Stimulated activated CD8-positive, alpha-beta memory T cell treated with anti-CD3 and anti-CD28 coated beads, Interleukin-7, amount 100 ng/mL, for 4 hours (primary cell): ENCODE data around the gene CTU1.

Experiments
- DNase-seq, 2 donors: peaks; one replicate each; pipeline ENCODE4 v3.0.0-alpha.2; 2020; ENCODE audit warnings: low read depth in 2 of 2

CTU1 gene

DNA sequence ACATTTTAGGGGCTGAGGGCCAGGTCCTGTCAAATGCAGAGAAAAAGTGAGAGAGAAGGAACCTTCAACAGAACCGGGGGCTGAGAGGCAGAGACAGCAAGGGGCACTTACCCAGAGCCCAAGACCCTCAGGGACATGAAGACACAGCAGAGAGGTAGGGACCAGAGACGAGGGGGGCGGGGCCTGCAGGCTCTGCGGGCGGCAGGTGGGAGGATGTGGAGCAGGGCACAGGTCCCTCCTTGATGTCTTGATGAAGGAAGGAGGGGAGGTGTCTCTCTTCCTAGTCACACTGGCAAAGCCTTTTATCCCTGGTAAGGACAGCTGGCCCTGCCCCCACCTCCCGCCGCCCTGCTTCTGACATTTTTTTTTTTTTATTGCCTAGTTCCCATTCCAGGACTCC is 25.6 kb downstream of the CTU1 start, which contains the start of gene KLK14:
Gene KLK14 (minus strand): TSS at position 277 of the 400 bp plus-strand sequence. CDS start 273 bp downstream, at position 4.
- DNase-seq, result no peak

GRCh38 chr19:51081476-51081875 is 26.7 kb downstream of the CTU1 start:
- no peak for DNase-seq

DNA sequence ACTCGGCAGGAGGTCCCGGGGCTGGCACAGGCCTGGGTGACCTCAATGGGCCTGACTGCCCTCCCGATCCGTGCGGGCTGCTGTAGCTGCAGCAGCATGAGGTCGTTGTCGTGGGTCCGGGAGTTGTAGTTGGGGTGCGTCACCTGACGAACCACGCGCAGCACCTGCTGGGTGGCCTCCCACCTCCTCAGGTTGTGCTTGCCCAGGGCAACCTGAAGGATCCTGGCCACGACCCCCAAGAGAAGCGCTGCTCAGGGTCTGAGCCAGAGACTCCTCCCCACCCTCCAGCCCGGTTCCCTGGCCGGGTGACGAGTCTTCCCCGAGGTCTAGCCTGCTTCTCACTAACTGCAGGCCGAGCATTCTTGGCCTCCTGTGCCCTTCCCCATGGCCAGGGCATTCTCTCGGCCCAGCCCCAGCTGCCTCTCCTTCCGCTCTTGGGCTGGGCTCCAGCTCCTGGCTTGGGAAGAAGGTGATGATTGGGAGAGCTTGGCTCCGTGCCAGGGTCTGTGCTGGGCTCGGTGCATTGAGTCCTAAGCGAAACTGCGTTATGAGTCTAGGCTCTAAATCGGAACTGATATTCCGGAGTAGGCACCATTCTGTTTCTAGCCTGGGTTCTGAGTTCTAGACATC is 28.6 kb downstream of the CTU1 start:
- DNase-seq, result no peak

DNA sequence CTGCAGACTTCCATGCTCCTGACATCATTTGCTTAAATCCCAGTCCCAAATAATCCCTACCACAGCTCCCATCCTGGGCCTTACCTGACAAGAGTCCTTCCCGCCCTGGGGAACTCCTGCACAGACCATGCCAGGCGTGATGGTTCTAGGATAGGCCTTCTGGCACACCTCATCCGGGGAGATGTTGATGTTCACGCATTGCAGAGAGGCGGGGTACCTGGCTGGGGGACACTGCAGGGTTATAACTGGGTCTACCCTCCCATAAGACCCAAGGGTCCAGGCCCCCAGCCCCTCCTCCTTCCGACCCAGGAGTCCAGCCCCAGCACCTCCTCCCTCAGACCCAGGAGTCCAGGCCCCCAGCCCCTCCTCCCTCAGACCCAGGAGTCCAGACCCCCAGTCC is 29.5 kb downstream of the CTU1 start:
- DNase-seq, result no peak

GRCh38 chr19:51078104-51078503 is 30.1 kb downstream of the CTU1 start:
- no peak for DNase-seq

- DNase-seq, result no peak
These were observed 31.5 kb downstream of the CTU1 start for GRCh38 chr19:51076631-51077213.

GRCh38 chr19:51075998-51076397 is 32.2 kb downstream of the CTU1 start:
- DNase-seq, result no peak

DNA sequence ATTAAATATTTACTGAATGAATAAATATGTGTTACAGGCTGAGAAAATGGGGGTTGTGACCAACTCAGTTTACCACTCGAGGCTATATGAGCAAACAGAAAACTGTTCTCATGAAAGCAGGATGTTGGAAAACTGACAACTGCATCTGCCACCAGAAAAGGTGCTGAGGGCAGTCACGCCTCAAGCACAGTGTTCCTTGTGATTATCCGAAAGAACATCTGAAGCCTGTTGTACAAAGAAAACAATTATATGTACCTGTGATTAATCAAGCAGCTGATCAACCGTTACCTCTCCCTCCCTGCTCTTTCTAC is 37.2 kb downstream of the CTU1 start:
- no peak for DNase-seq

DNA sequence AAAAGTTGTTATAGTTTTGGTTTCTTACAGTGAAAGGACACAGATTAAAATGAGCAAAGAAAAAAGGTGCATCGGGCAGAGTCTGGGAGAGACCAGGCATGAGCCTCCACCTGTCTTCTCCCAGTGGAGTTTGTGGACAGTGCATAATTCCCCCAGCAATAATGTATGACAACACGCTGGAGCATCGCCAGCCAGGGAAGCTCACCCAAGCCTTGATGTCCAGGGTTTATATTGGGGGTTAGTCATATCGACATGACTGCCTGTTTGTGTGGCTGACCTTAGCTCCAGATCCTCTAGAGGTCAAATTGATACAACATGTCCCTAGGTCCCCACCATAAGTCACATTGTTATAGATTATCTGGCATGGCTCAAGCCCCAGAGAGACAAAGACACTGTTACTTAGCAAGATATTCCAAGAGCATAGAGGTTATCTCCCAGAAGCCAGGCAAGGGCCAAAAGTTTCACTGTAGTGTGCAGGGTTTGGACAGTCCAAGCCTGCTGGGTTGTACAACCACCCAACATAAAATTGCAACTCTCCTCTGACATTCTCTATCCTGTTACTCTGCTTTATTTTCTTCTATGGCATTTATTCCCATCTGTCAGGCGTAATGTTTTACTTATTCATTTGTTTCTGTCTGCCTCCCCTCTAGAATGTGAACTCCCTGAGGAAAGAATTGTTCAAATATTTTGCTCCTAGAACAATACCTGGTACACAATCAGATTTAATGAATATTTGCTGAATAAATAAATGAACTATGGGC is 37.7 kb downstream of the CTU1 start:
- DNase-seq, result no peak

DNA sequence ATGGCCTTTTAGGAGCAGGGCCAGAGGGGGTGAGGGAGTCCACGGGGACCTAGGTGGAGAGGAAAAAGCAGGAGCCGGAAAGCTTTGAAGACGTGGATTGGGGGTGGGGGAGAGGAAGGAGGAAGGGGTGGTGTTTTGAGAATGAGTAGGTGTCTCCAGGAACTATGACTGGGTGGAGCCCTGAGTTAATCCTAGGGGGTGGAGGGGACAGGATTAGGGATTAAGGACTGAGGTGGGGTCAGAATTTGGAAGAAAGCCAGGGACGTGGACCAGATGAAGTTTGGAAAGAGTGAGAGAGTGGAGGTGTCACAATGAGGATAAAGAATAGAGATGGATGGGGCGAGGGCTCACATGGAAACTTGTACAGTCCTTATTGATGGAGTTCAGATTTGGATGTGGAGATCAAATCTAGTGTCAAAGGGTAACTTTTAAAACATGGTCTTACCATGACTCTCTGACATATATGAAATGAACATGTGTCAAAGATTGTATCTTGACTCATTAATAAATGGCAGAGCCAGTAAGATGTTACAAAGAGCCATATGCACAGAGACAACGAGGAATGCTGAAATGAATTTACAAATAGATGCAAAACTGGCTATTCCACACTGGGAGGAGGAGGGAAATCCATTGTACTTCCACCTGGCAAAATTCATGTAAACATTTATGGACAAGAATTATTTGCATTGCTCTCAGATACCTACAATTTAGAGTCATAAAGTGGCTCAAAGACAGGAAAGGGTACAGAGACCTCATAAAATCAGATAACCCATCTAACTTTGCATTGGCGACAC is 41.6 kb downstream of the CTU1 start:
- DNase-seq, result no peak

DNA sequence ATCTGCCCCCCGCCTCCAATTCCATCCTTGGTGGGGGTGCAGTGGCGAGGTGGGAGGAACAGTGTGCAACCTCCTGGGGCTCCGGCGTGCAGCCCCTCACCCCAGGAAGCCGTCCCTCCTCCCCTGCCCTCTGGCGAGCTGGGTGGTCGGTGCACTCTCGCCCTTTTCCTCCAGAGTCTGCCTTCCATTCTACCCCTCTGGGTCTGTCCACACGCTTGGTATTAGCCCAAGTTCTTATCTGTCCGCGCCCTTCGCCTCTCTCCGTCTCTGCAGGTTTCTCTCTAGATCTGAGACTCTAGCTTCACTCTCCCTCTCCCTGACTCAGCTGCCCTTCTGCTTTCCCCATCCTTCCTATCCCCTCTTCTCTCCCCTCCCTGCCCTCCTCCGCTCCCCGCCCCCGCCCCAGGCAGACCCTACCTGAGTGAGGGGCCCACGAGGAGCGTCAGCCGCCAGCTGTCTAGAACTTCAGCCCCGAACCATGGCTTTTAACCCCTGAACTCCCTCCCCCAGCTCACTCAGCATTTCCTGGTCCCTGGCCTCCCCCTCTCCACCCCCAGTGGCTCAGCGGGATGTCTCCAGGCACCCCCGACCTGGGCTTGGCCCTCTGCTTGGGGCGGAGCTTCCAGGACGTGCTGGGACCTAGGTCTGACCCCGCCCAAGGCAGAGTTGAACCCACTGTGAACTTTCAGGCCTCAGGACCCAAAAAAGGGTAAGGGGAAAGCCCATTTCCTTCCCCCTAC is 42.8 kb downstream of the CTU1 start:
- DNase-seq, result no peak

DNA sequence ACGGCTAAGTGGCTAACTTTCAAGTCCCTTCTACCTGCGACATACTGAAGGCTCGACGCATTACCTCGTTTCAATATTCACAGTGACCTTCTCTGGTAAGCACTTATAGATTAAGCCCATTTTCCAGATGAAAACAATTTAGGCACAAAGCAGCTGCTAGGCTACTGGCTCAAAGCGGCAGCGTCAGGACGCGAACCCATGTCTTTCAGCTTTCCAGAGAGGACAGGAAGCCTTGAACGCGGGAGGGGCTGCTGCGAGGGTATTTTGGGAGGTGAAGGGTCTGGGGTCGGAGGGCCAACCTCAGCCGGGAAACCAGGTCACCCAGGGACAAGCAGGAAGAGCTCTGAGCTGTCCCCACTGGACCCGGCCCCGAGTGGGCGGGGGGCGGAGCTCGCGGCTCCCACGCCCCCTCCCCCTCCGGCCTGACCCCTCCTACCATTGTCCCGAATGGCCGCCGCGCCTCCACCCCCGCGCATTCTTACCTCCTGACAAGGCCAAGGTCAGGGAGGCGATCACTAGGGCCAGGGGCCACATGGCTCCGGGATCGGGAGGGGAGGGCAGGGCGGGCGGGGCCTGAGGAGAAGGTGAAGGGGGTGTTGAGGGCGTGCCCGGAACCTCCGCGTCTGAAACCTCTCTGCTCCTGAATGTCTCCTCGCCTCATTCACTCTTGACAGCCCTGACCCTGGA is 43.5 kb downstream of the CTU1 start, which contains the start of gene KLK13:
Gene KLK13 (minus strand): TSS at position 559 of the 687 bp plus-strand sequence. CDS start 25 bp downstream, at position 534.
- no peak for DNase-seq

DNA sequence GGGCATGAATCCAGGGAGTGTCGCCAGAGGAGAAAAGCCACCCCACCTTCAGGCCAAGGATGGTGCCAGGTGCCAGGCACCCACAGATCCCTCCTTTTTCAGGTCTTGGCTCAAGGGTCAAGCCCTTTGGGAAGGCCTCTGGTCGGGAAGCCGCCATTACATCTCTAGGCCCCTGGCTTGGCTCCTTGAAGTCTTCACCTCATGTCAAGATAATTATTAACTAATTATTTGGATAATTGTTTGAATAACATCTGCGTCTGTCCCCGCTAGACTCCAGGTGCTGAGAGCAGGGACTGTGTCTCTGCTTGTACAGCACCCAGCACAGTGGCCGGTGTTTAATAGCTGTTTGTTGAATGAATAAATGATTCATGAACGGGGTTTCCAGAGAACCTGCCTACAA is 44.5 kb downstream of the CTU1 start:
- no peak for DNase-seq

- no peak for DNase-seq
These were observed 47.2 kb downstream of the CTU1 start for GRCh38 chr19:51060973-51061372.

GRCh38 chr19:51060336-51060735 is 47.9 kb downstream of the CTU1 start:
- DNase-seq, result no peak

GRCh38 chr19:51059715-51060114 is 48.5 kb downstream of the CTU1 start:
- no peak for DNase-seq

DNA sequence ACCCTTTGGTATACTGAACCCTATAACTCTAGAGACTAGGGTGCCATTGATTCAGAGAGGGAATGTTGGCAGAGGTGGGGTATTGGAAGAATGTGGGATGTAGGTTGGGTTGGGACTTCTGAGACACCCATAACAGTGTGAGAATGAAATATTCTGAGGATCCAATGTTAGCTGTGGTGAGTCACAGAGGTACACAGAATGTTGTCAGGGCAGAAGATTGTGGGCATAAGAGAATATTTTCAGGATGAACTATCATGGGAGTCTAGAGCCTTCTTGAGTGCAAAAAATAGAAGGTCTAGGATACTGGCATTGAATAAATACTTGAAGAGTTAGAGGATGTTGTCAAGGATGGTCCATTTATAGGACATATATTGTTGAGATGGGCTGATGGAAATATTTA is 52.3 kb downstream of the CTU1 start:
- no peak for DNase-seq
